Activated CD4-positive, CD25-positive, alpha-beta regulatory T cell (primary cell): ENCODE data around the gene BACE2.
"Not testable (repeated sequence)": the region's sequence is repeated elsewhere in the genome, so short reads cannot be mapped to it uniquely, and the experiment has no call there.

Experiments
- DNase-seq, 4 experiments: peaks; one replicate each; lab custom pipeline; 2025; lab: John Stamatoyannopoulos, UW

Gene BACE2

DNA sequence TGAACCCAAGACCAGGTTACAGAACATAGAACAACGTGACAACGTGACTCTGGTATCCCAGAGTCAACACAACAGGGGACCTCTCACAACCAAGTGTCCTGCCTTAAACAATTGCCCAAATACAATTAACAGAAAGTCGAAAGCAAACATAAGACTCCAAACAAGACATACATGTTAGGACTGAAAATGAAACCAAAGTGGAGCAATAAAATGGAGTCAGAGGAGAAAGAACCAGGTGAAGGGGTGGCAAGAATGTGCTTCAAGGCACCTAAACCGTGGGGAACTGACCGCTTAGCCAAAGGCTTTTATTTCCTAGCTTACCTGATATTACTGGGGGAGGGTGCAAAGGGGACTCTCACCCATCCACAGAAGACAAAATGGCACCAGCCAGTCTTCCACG is 17.8 kb downstream of the BACE2 start:
- DNase-seq, result no peak

DNA sequence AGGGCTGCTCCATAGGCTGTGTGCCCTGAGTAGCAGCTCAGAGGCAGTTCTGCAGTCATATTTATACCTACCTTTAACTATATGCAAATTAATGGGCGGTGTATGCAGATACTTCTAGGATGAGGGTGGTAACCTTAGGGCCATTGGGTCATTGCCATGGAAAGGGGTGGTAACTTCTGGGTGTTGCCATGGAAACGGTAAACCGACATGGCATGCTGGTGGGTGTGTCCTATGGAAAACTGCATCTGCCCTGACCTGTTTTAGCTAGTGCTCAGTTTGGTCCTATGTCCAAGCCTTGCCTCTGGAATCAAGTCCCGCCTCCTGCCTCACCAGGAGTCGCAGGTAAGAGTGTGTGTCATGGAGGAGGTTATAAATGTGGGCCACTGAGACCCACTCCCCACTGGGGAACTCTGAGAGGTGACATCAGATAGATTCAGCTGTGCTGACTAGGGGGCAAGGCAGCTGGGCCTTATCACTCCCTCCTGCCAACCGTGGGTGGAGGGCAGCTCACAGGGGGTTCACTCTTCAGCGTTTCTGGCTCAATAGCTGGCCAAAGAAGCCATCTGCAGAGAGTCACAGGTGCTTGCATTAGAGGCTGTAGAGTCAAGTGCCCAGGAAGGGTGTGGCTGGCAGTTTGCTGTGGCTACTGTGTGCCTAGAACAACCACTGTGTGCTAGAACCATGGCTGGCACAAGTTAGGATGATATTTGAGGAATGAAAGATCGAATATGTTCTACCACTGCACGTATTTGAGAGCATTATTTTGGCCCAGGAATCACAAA is 19.0 kb downstream of the BACE2 start:
- DNase-seq, result no peak

DNA sequence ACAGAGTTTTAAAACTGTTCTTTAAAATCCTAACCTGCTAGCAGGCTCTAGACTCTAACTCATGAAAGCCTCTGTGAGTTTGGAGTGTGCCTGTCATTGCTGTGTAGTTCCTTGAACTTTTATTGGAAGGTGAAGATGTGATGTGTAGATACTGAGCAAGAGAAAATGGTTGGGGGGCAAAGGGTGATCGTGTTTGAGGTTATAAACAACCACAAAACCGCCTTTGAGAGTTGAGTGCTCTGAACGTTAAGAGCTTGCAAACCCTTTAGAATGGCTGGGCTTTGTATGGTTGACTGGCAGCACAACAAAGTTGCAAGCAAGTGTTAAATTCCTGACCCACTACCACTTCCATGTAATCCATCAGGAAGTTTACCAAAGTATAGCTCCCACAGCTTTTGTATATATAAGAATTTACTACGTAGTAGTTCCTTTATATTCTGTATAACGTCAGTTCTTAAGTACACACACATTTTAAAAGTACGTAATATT is 19.6 kb downstream of the BACE2 start:
- no peak for DNase-seq

DNA sequence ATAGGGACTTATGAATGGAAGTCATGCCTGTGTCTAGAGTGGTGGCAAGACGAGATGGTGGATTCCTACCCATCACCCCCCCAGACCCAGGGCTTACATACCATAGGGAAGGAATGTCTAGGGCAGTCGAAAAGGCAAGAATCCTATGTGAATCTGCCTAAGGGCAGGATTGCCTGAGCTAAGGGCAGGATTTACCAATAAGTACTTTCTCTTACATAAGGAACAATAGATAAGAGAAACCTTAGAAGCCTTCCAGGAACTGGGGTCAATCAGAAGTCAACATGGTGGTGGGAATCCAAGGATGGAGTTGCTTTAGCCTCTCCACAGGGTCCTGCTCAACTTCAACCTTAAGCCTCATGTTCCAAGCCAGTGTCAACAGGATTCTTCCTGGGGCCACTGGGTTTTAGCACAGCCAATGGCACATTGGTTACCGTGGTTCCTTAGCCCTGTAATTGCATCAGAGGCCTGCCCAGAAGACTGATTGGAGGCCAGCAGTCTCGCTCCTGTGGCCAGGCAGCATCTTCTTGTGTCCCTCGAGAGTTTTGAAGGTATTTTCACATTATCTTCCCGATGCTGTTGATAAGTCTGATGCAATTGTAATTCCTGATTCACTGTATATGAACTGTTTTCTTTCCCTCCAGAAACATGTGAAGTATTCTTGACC is 20.7 kb downstream of the BACE2 start:
- no peak for DNase-seq

DNA sequence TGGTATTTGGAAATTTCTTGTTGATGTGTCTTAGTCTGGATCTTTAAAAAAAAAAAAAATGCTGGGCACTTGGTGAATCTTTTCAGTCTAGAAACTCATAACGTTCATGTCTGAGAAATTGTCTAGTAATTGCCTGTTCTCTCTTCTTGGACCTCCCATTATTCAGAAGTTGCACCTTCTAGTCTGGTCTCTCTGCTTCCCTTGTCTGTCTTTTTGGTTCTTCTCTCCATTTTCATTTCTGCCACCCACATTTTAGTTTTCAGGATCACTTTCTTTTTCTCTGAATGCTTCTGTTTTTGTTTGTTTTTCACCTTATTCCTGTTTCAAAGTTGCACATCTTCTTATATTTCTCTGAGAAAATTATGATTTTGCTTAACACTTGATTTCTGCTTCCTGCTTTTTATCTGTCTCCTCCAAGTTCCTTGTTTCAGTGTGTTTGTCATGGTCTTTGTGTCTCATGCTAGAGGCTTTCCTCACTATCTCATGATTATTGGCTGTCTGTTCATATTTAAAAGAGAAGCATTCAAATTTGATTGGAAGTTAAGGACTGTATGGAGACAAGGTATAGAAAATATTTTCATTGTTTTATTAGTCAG is 21.3 kb downstream of the BACE2 start:
- DNase-seq, result no peak

DNA sequence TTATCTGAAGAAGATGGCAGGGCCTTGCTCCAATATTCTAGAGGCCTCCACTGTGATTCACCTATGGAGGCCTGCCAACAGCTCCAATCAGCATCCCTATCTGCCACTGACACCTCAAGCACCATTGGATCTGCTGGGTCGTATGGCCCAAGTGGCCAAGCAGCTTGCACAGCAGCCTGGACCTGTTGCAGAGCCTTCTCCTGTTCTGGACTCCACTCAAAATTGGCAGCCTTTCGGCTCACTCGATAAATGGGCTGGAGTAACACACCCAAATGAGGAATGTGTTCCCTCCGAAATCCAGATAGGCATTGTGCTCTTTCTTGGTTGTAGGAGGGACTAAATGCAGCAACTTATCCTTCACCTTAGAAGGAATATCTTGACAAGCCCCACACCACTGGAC is 24.6 kb downstream of the BACE2 start:
- DNase-seq, result not testable (repeated sequence)

DNA sequence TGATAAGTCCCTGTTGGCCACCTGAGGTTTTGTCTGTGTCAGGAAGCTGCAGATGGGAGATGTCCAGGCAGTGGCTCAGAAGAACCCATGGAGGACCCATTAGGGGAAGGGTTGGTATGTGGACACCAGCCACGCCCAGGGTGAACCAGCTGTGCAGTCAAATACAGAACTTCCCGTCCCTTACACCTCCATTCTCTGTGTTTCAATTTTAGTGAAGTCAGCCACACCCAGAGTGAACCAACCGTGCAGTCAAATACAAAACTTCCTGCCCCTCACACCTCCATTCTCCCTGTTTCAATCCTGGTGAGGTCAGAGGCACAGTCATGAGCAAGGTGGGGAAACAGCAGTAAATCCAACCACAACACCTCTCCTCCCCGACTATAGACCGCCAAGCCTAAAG is 27.4 kb downstream of the BACE2 start:
- DNase-seq, result no peak

DNA sequence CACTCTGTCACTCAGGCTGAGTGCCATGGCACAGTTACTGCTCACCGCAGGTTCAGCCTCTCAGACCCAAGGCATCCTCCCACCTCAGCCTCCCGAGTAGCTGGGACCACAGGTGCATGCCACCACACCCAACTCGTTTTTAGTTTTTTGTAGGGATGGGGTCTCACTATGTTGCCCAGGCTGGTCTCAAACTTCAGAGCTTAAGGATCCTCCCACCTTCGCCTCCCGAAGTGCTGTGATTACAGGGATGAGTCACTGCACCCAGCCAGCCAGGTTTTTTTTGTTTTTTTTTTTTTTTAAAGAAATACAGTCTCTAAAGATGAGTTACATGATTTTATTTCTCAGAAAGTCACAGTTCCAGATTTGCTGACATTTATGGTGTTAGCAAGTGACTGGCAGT is 29.0 kb downstream of the BACE2 start:
- no peak for DNase-seq

DNA sequence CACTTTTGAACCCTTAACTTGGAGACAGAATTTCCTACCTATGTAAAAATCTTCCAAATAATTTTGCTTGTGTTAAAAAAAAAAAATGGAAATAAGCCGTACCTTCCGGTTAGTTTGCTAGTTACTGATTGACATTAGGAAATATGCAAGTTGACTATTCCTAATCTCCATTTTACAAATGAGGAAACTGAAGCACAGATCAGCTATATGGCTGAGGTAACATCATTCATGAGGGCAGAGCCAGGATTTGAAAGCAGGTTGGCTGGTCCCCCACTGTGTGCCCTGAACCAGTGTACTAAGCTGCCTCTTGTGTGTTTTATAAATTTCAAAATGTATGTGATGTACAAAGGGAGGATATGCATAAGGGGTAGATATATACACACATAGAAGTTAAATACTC is 29.6 kb downstream of the BACE2 start:
- DNase-seq, result no peak

DNA sequence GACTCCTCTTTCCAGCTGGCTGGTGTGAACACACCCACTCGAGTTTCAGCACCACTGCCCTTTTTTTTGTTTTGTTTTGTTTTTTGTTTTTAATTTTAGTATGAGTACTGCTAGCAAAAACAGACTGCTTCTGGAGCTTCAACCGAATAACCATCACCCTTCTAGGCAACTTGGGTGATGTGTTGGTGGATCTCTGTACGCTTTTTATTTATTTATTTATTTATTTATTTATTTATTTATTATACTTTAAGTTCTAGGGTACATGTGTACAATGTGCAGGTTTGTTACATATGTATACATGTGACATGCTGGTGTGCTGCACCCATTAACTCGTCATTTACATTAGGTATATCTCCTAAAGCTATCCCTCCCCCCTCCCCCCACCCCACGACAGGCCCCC is 30.7 kb downstream of the BACE2 start:
- not testable (repeated sequence) for DNase-seq

DNA sequence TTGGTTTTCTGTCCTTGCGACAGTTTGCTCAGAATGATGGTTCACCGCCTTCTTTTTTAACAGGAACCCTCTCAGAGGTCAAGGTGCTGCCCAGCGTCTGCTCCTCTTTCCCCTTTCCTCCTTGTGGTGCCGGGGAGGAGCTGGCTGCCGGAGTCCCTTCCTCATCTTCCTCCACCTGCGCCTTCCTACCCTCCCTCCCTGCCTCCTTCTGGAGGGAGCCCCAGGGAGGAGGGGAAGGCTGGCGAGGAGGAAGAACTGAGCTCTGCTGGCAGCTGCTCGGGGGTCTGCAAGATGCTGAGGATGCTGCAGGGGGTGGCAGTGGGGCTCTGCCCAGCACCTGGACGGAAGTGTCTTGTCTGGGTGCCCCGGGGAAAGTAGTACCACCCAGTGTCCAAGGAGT is 31.2 kb downstream of the BACE2 start:
- DNase-seq, result no peak

DNA sequence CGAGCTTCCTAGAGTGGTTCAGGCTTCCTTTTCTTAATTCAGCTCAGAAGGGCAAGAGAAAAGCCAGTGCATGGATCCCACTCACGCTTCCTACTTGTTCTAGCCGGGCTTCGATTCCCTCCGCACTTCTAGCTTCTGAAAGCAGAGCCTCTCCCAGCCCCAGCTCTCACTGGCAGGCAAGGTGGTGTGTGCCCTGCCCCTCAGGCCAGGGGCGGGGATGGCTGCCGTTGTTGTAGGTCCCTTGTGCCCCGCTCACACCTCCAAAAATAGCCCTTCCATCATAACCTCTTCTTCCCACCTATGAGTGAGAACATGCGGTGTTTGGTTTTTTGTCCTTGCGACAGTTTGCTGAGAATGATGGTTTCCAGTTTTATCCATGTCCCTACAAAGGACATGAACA is 31.6 kb downstream of the BACE2 start:
- DNase-seq, result no peak

DNA sequence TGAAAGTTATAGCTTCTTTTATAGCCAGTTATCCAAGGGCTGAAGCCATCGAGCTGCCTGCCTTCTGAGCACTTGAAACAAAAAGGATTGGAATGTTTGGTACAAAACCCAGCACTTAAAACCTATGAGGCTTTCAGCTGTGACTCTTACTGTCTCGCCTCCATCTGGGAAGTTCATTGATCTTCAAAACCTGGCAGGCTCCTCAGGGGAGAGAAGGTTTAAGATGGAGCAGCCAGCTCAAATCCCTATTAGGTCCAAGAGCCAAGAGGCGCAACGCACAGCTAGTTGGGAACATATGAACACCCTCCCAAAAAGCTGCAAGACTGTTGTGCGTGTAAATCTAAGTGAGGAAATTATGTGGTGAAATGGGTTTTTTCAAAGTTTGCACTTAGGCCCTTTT is 33.4 kb downstream of the BACE2 start:
- no peak for DNase-seq

DNA sequence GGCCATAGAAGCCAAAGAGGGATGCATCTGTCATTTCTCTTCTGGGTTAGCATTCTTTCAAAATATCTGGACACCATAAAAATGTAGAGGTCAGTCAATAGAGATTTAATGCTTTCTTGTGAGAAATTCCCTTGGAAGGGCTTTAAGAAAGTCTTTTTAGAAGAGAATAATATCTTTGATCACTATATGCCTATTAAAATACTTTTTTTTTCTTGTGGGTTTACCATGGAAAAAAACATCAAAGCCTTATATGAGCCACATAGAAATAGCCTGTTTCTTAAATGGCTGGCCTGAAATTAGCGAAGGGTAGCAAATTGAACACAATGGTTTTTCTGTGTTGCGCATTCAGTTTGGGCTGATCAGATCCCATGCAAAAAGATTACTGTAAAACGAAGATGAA is 36.8 kb downstream of the BACE2 start:
- no peak for DNase-seq

DNA sequence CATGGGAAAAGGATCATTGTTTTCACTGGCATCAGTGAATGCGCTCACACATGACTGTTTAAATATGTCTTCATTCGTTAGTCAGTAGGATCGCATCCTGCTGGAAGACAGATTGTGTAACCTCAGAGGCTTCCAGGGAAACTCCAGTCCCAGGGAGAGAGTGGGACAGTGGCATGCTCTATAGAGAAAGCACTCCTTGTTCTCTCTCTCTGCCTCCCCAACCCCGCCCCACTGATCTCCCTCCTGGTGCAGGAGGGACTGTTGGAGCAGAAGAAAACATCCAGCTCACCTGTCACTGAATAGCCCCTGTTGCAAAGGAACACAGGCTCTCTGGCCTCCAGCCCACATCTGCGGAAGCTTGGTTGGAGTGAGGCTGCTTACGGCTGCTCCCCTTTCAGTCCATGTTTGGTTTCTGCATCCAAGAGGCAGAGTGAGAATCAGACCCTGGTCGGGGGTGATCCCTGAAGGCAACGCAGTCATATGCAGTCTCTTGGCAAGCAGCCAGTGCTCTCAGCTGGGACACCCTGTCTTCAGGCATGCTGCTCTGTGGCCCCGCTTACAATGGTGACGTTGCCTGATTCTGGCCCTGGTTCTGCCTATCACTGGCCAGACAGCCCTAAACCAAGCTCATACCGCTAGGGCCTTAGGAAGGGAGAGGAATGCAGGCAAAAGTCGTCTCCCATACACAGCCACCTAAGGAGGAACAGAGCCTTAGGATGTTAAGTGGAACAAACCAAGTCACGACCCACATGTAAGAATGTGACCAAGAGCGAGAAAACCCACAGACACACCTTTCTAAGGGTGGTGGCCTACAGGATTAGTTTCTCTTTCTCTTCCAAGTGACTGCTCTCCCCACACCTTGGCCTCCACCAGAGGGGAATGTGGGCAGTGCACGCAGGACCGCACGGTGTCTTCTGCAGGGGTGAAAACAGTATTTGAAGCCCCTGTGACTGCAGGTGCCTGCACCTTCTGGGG is 39.7 kb downstream of the BACE2 start:
- no peak for DNase-seq

DNA sequence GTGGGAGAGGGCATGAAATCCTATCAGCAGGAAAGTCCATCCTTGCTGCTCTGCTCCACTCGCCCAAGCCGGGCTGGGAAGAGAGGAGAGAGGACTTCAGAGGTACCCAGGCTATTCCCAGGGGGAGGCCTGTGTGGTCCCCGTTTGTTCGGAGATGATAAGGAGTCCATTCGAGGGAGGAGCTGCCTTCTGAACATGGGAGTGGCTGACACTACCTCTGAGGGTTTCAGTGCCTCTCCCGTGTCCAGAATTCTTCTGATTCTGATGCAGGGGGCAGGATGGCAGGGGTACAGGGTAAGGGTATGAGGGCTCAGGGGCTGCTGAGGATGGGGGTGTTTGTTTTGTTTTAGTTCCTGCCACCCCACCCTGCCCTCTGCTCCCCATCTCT is 40.4 kb downstream of the BACE2 start:
- DNase-seq, result no peak

DNA sequence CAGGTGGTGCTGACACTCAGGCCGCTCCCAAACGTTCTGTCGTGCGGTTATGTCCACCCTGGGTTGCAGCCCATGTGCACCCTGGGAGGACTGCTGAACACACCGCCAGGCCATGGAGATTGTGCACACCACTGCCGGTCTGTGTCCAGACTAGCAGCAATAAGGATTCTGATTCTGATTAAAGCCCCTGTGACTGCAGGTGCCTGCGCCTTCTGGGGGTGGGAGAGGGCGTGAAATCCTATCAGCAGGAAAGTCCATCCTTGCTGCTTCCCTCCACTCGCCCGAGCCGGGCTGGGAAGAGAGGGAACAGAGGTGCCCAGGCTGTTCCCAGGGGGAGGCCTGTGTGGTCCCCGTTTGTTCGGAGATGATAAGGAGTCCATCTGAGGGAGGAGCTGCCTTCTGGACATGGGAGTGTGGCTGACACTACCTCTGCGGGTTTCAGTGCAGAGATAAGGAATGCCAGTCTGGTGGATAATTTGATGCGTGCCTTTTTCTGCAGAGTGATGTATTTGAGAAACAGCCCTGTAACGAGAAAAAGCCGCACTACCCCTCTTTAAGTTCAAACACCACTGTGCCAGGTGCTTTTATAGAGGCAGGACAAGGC is 41.2 kb downstream of the BACE2 start:
- no peak for DNase-seq

DNA sequence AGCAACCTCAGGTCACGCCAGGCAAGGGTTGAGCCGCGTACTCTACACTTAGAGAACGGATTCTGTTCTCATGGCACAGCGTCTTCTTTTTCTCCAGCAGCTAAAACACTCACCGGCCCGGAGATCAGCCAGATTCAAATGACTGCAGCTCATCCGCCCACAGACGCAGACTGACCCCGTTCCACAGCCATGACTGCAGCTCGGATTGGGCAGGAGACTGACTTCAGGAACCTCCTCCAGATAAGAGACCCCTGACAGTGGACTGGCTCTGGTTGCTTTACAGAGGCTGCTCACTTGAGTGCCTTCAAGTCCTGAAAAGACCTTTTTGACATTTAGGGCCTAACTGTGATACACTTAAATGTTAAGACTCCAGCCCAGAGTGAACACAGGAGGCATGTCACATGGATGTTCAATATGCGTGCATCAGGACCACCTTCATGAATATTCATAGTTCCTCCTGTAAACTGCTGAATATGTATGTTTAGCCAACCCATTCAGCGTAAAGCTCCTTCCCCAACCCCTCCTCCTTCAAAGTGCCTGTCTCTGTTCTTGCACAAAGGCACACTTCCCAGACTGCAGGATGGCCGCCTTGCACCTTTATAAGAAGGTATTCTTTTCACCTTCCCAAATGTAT is 42.6 kb downstream of the BACE2 start:
- DNase-seq, result no peak

DNA sequence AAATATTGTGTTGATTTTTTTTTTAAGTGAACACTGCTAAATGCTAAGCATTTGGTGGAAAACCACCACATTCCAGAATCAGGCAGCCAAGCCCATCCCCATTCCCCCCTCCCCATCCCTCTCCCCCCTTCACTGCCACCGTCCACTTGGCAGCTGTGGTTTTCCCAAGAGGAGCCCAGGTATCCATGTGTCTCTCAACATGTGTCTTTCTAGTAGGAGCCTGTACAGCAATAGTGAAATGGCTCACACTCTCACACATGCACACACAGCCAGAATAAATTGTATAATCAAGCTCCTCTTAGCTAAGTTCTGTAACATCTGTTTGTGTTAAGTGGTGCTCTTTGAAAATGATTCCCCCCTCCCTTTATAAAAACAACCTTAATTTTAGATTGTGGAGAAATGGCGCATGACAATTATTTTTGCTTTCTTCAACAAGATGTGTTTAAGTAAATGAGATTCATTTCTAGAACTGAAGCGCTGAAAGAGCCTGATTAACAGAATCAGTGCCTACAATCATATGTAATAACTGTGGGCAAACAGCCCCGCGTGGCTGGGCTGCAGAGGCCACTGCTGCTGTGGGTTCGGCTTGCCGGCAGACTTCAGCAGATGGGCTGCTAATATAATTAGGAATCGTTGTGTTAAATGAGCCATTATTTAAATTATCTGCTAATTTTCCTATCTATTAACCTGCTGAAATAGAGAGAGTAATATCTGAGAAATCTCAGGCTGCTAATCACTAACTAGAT is 43.3 kb downstream of the BACE2 start:
- DNase-seq, result no peak

DNA sequence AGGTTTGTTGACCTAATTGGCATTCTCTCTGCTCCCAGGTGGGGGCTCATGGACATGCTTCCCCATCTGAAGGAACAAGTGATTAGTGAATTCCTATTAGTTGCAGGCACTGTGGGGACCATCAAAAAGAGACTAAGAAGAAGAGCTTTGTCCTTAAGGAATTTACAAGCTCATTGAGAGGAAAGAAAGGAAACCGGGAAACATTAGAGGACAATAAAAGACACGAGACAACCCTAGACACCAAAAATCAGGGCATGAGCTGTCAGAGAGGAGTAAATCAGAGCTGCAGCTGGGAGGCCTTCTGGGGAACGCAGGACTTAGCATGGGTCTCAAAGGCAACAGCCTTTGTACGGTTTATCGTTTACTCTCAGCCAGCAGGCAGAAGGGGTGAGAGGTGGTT is 45.1 kb downstream of the BACE2 start:
- DNase-seq, result no peak
